ENCODE measurements around the gene MRPL9.

MRPL9 gene

DNA sequence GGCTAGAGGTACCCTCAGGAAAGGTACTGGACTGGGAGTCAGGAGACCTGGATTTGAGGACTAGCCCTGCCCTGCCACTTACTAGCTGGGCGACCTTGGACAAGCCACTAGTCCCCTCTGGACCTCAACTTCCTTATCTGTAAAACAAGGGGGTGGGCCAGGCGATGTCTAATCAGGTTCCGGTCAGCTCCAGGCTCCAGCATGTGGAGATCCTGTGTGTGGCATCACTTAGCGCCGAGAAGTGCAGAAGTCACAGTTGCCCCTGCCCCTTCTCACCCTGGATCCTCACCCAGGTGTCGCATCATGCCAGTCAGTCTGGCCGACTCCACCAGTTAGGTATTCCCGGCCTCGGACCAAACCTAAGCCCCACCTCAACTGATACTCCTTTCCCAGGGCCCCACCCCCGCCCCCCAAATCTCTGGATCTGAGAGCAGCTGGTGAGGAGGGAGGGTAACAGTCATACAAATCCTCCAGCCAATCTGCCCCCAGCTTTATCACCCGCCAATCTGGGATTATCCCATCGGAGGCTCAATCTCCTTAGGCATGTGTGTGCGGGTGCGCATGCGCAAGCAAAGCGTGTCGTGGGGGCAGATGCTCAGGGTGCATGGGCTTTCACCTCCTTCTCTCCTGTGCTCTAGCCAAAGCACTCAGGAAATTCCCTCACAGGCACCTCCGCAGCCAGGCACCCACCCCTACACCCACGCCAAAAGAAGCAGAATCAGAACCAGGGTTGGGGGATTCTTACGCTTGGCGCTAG is 52.1 kb downstream of the MRPL9 start:
- DNase-seq (ENCODE audit: low spot score) = no peak

DNA sequence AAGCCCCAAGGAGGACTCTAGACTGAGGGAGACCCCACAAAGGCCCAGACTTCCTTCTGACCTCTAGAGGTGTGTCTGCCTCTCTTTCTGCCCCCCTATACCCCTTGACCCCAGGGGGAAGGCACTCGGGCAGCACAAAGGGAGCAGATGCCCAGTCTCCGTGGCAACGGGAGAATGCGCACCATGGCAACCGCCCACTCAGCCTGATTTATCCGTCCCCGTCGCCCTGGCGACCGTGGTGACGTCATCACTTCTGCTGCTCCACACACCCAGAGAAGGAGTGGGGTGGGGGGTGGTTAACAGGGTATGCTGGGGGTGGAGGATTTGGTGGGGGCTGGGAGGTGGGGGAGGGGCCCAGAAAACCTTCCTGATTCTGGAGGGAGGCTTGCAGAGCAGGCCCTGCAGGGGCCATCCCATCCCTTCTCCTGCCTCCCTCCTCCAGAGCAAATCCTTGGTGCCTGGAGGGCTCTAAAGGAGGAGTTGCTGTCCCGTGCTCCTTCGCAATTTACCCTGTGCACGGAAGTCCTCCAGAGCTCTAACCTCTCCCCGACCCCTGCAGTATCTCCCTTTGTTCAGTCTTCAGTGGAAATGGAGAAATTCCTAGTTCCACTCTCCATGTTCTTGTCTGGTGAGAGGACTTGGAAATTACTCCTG is 53.0 kb downstream of the MRPL9 start:
- peak; percentile 15 for DNase-seq (ENCODE audit: low spot score)
